GM20431 (cell line): ENCODE data around the gene SLC9A9.

Source experiments
- in situ Hi-C: fragments of 300-500 bp; cut with MseI, MboI; formaldehyde crosslinking; loops from one replicate; pipeline ENCODE4 v1.15.0; 2020; ENCODE audit warnings: low sequenced_read_pairs; ENCODE audit not compliant: unreplicated experiment

SLC9A9 gene

GRCh38 chr3:143484846-143485512 is 363.3 kb downstream of the SLC9A9 start:
- in situ Hi-C loops: no loop called here

GRCh38 chr3:143483214-143483613 is 365.1 kb downstream of the SLC9A9 start:
- in situ Hi-C loops: no loop called here

- in situ Hi-C loops: no loop called here
Observed at GRCh38 chr3:143482106-143483088, 365.9 kb downstream of the SLC9A9 start.

GRCh38 chr3:143480344-143480743 is 367.9 kb downstream of the SLC9A9 start:
- in situ Hi-C loops: no loop called here

- in situ Hi-C loops: no loop called here
Observed at GRCh38 chr3:143479727-143480126, 368.5 kb downstream of the SLC9A9 start.

GRCh38 chr3:143478115-143478693 is 370.1 kb downstream of the SLC9A9 start:
- in situ Hi-C loops: no loop called here

- in situ Hi-C loops: no loop called here
Observed at GRCh38 chr3:143476965-143477640, 371.2 kb downstream of the SLC9A9 start.

GRCh38 chr3:143475981-143476380 is 372.3 kb downstream of the SLC9A9 start:
- in situ Hi-C loops: no loop called here

- in situ Hi-C loops: no loop called here
Observed at GRCh38 chr3:143472731-143473523, 375.3 kb downstream of the SLC9A9 start.

- in situ Hi-C loops: no loop called here
Observed at GRCh38 chr3:143471705-143472104, 376.6 kb downstream of the SLC9A9 start.

- in situ Hi-C loops: no loop called here
Observed at GRCh38 chr3:143469159-143469558, 379.1 kb downstream of the SLC9A9 start.

- in situ Hi-C loops: no loop called here
Observed at GRCh38 chr3:143465666-143466065, 382.6 kb downstream of the SLC9A9 start.

- in situ Hi-C loops: no loop called here
Observed at GRCh38 chr3:143464850-143465249, 383.4 kb downstream of the SLC9A9 start.

- in situ Hi-C loops: no loop called here
Observed at GRCh38 chr3:143455480-143455879, 392.8 kb downstream of the SLC9A9 start.

- in situ Hi-C loops: no loop called here
Observed at GRCh38 chr3:143450632-143451031, 397.6 kb downstream of the SLC9A9 start.

- in situ Hi-C loops: no loop called here
Observed at GRCh38 chr3:143447491-143447890, 400.8 kb downstream of the SLC9A9 start.

GRCh38 chr3:143445118-143445517 is 403.1 kb downstream of the SLC9A9 start:
- in situ Hi-C loops: no loop called here

GRCh38 chr3:143443851-143444331 is 404.4 kb downstream of the SLC9A9 start:
- in situ Hi-C loops: no loop called here

GRCh38 chr3:143442814-143443447 is 405.3 kb downstream of the SLC9A9 start:
- in situ Hi-C loops: no loop called here
